ENCODE results near the gene TRIM8.

TRIM8 gene

GRCh38 chr10:102617041-102617440 is 27.2 kb upstream of the TRIM8 start:
- no peak for DNase-seq

GRCh38 chr10:102617816-102618215 is 26.5 kb upstream of the TRIM8 start:
- no peak for DNase-seq

GRCh38 chr10:102619281-102619981 is 24.8 kb upstream of the TRIM8 start:
- DNase-seq: no peak

- no peak for DNase-seq
These were observed 24.1 kb upstream of the TRIM8 start for GRCh38 chr10:102620138-102620590.

GRCh38 chr10:102620591-102621442 is 23.5 kb upstream of the TRIM8 start:
- DNase-seq: no peak

- DNase-seq: no peak
These were observed 22.6 kb upstream of the TRIM8 start for GRCh38 chr10:102621443-102622325.

GRCh38 chr10:102624094-102624493 is 20.2 kb upstream of the TRIM8 start:
- DNase-seq: no peak

GRCh38 chr10:102624751-102625645 is 19.3 kb upstream of the TRIM8 start:
- DNase-seq: no peak

- DNase-seq: no peak
These were observed 18.1 kb upstream of the TRIM8 start for GRCh38 chr10:102626026-102626685.

- no peak for DNase-seq
These were observed 17.0 kb upstream of the TRIM8 start for GRCh38 chr10:102627291-102627735.

- no peak for DNase-seq
These were observed 16.5 kb upstream of the TRIM8 start for GRCh38 chr10:102627736-102628293.

GRCh38 chr10:102628451-102628911 is 15.8 kb upstream of the TRIM8 start:
- DNase-seq: no peak

GRCh38 chr10:102629661-102630614 is 14.3 kb upstream of the TRIM8 start:
- no peak for DNase-seq

GRCh38 chr10:102630663-102631062 is 13.6 kb upstream of the TRIM8 start:
- no peak for DNase-seq

GRCh38 chr10:102631525-102632393 is 12.5 kb upstream of the TRIM8 start:
- DNase-seq: no peak

- DNase-seq: no peak
These were observed 11.7 kb upstream of the TRIM8 start for GRCh38 chr10:102632394-102633111.

GRCh38 chr10:102633287-102633686 is 11.0 kb upstream of the TRIM8 start:
- no peak for DNase-seq

GRCh38 chr10:102633848-102634247 is 10.4 kb upstream of the TRIM8 start:
- DNase-seq: no peak
